SK-N-MC (cell line): Measurements from ENCODE around the gene GRPEL1.

Experiments
- EZH2 ChIP-seq: fragments of 200-600 bp; sonication (generic); IDR thresholded peaks from one replicate; pipeline ENCODE4 v1.6.1; 2017; ENCODE audit warnings: antibody characterized with exemption
- FOXP2 ChIP-seq: optimal IDR thresholded peaks from 2 replicates; pipeline ENCODE3; 2011; ENCODE audit warnings: mild to moderate bottlenecking, moderate library complexity; ENCODE audit not compliant: insufficient read depth; ENCODE audit errors: extremely low read length, control extremely low read depth
- POLR2AphosphoS5 ChIP-seq: IDR thresholded peaks from 2 replicates; pipeline ENCODE4 v1.6.1; 2012; ENCODE audit warnings: mild to moderate bottlenecking, low read depth, low read length, borderline replicate concordance

DNA sequence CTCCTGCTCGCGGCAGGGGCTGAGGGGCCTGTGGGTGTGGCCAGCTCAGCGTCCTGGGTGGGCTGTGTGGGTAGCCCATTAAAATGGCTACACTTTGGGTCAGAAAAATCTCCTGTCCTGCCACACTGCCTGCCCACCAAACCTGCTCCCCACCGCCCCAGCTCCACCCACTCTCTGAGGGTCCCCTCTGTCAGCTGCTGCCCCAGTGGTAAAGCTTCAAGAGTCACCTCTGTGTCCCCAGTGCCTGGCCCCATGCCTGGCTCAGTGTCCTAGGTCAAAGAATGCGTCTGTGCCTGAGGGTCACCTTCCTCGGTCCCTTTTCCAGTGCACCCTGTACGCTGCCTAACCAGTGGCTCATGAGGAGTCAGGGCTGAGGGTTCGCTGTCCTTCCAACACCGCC, 49.6 kb downstream of the GRPEL1 start:
- TF ChIP-seq FOXP2 (no peak), EZH2 (no peak), POLR2AphosphoS5 (no peak)
